AG09319 (cell line): ENCODE results near the gene ZBTB7C.

ENCODE experiments used
- DNase-seq: peaks from one replicate; pipeline ENCODE4 v3.0.0-alpha.2; 2010; ENCODE audit warnings: low read depth; ENCODE audit errors: extremely low read depth
- CTCF ChIP-seq: IDR thresholded peaks from 2 replicates; pipeline ENCODE4 v1.5.1; 2011; ENCODE audit warnings: low read depth, mild to moderate bottlenecking, inconsistent platforms, low read length, moderate library complexity

The ZBTB7C gene

GRCh38 chr18:48022021-48022420 is 387.2 kb downstream of the ZBTB7C start:
- no peak for TF ChIP-seq CTCF
- no peak for DNase-seq

- no peak for DNase-seq
- TF ChIP-seq CTCF = no peak
Observed at GRCh38 chr18:48021273-48021914, 387.8 kb downstream of the ZBTB7C start.

- DNase-seq = no peak
- no peak for TF ChIP-seq CTCF
Observed at GRCh38 chr18:48020337-48021250, 388.6 kb downstream of the ZBTB7C start.

- no peak for DNase-seq
- TF ChIP-seq CTCF = no peak
Observed at GRCh38 chr18:48019557-48020325, 389.4 kb downstream of the ZBTB7C start.

- no peak for DNase-seq
- TF ChIP-seq CTCF = no peak
Observed at GRCh38 chr18:48018851-48019250, 390.3 kb downstream of the ZBTB7C start.

- TF ChIP-seq CTCF = no peak
- peak; percentile 78 for DNase-seq
Observed at GRCh38 chr18:48017635-48018034, 391.5 kb downstream of the ZBTB7C start.

GRCh38 chr18:48013162-48013561 is 396.0 kb downstream of the ZBTB7C start:
- TF ChIP-seq CTCF = no peak
- DNase-seq = no peak
